ENCODE measurements around the gene SLC26A4.

- TF ChIP-seq TCF12 (IDR thresholded peaks at IDR 0.05; ENCODE audit: low read depth, low read length) (no peak), POLR2A (IDR thresholded peaks at IDR 0.05; ENCODE audit: low read depth, low read length) (no peak), ZNF274 (IDR thresholded peaks at IDR 0.05; ENCODE audit: insufficient read depth, insufficient read length) (no peak), EZH2 (IDR thresholded peaks at IDR 0.05; ENCODE audit: borderline replicate concordance, control insufficient read depth, low read depth, low read length) (no peak), GABPA (IDR thresholded peaks at IDR 0.05; ENCODE audit: low read depth) (no peak), BRCA1 (IDR thresholded peaks at IDR 0.05; ENCODE audit: low read depth, low read length) (no peak), CEBPB (IDR thresholded peaks at IDR 0.05; ENCODE audit: borderline replicate concordance in 1 of 2, low read depth in 2 of 2, low read length in 2 of 2) (no peak), ZZZ3 (IDR thresholded peaks at IDR 0.05; ENCODE audit: control insufficient read depth, insufficient read length, low read depth) (no peak)
- TF ChIP-seq, protein P1, sequence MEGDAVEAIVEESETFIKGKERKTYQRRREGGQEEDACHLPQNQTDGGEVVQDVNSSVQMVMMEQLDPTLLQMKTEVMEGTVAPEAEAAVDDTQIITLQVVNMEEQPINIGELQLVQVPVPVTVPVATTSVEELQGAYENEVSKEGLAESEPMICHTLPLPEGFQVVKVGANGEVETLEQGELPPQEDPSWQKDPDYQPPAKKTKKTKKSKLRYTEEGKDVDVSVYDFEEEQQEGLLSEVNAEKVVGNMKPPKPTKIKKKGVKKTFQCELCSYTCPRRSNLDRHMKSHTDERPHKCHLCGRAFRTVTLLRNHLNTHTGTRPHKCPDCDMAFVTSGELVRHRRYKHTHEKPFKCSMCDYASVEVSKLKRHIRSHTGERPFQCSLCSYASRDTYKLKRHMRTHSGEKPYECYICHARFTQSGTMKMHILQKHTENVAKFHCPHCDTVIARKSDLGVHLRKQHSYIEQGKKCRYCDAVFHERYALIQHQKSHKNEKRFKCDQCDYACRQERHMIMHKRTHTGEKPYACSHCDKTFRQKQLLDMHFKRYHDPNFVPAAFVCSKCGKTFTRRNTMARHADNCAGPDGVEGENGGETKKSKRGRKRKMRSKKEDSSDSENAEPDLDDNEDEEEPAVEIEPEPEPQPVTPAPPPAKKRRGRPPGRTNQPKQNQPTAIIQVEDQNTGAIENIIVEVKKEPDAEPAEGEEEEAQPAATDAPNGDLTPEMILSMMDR (IDR thresholded peaks at IDR 0.05 in 2 of 3, conservative IDR thresholded peaks at IDR 0.05 in 1 of 3; ENCODE audit: control insufficient read depth in 2 of 3, extremely low read depth in 1 of 3, insufficient read depth in 1 of 3, low read depth in 3 of 3, low read length in 3 of 3): no peak
These were observed 15.6 kb downstream of the SLC26A4 start for GRCh38 chr7:107676249-107676648.
